HG03025 (cell line): Measurements from ENCODE around the gene SCGN.

Experiments
- ATAC-seq: cut with Tn5 transposase; IDR thresholded peaks from one replicate; pipeline ENCODE4 v1.9.1; 2021; ENCODE audit warnings: mild to moderate bottlenecking, moderate library complexity; ENCODE audit not compliant: unreplicated experiment, low FRiP score

The SCGN gene

DNA sequence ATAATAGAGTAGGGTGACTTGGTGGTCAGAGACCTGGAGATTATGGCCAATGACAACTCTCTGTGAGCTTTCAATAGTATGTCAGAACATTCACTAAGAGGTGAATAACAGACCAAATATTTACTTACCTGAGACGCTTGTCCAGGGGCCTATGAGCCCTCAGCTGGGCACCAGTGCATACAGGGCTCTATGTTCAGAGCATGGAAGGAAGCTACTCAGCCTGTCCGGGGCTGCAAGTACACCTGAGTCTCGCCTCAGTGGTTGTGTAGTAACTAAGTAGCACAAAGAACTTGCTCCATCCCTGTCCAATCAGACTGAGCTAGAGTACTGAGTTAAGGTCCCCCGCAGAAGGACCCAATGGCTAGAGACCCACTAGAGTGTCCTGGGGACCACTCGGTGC, 11.6 kb upstream of the SCGN start:
- ATAC-seq, result no peak

DNA sequence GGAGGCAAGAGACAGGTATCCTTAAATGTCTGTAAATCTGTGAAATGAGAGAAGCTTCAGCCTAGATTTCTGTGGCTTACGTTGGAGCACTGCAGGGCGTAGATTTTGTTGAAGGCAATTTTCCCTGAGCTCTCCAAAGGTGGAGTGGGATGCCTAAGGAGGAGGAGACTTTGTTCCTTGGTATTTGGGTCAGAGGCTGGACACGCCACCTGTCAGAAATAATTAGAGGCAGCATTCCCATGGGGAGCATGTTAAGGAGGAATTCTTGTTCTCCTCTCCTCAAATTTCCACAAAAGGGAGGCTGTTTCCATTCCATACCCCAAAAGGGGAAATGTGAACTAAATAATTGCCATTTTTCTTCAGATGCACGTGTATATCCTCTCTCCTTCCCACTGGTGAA, 11.1 kb upstream of the SCGN start:
- ATAC-seq, result no peak

DNA sequence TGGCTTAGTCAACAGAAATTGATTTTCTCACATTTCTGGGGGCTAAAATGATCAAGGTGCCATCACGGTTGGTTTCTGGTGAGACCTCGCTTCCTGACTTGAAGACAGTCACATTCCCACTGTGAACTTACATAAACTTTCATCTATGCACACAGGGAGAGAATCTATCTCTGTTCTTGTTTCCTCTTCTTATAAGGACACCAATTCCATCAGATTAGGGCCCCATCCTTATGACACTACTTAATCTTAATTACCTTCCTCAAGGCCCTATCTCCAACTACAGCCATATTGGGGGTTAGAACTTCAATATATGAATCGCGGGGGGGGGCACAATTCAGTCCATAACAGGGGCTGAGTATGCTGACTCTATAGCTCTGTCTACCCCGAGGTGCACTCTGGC, 10.6 kb upstream of the SCGN start:
- no peak for ATAC-seq

DNA sequence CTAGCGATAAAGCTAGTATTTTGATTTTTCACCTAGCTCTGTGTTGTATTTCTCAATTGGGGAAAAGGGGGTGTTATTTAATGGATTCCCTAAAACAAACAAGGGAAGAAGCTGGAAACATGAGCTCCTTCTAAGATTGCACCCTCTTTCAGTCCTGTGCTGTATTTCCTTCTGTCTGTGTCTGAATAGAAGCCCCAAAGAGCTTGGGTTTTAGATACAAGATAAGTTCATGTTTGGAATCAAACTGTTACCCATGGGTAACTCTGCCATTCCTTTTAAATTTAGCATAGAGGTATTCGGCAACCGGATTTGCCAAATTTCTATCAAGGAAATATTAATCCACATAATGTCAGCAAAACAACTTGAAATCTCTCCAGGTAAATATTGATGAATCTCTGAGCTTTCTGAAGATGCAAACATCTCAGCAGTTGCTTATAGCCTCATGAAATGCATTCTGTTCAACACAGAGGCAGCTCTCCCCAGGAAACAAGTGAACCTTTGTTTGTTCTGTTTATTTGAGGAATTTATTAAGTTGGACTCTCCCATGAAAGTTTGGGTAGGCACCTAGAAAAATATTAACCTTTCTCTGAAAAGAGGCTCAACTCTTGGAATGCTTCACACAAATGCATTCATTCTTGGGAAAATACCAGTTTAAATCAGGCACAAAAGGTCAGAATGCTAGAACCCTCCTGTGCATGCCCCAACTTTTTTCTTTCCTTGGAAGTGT, 9.9 kb upstream of the SCGN start:
- no peak for ATAC-seq

DNA sequence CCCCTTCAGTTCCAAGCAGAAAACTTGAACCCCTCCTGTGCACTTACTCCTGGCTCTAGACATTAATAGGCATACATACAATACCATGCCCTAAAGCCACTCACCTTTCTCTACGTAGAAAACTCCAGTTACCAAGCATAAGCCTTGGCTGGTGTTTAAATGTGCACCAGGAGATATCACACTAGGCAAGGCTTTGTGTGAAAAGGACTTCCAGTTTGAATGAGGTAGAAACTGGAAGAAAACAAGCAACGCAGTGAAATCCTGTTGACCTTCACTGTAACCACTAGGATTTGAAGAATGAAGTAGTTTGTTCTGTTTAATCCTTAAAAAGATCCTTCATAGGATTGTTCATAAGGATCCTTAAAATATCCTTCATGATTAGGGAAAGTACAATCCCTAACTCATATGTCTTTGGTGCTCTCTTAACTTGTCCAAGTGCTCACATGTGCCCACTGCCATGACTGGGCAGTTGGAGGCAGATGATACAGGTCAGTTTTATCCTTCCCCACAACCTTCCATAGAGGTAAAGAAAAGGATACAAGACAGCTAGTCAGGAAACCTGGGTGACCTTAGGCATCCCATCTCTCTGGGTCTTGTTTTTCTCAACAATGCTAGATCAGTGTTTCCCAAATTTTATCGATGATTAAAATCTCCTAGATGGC, 9.2 kb upstream of the SCGN start:
- ATAC-seq, result no peak

DNA sequence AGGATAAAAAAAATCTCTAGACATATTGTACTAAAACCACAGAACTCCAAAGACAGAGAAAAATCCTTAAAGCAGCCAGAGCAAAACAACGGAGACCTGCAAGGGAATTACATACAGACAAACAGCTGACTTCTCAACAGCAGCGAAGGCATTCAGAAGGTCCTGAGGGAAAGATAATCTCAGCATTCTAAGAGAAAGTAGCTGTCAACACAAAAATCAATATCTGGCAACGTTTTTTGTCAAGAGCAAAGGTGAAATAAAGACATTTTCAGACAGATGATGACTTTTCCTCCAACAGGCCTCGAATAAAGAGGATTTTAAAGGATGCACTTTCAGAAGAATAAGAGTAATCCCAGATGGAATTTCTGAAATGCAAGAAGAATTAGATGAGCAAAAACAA, 6.1 kb upstream of the SCGN start:
- no peak for ATAC-seq

DNA sequence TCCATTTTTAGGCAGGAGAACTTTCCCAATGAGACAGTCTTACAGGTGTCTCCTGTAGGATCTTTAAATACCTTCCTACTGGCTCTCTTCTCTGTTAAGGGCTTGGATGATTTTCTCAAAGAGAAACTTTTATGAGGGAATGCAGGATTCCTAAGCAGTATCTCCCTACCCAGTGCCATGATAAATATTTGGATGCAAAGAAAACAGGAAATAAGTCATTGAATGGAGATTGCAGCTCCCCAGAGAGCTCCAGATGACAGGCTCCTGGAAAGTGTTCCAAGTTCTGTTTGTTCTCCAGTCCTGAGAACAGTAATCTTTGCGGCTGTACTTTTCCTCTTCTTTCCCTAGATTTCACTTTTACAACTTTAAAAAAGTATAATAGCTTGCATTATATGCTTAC, 2.4 kb upstream of the SCGN start:
- no peak for ATAC-seq

DNA sequence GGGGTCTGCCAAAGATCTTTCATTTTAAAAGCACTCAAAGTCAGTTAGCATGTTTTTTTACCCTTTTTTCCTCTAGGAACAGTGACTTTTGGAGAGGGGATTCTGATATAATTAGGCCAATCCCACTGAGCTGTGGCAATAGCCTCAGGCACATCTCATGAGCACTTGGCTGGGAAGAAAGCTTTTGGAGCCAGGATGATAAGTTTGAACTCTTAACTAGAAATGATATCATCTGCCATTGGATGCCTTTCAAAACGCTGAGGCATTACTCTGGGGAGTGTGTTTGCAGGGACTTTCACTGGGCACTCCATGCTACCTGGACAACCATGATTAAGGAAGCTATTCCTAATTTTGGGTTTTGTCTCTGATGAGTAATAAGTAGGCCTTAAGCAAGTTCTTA, 3.7 kb downstream of the SCGN start:
- ATAC-seq, result no peak

DNA sequence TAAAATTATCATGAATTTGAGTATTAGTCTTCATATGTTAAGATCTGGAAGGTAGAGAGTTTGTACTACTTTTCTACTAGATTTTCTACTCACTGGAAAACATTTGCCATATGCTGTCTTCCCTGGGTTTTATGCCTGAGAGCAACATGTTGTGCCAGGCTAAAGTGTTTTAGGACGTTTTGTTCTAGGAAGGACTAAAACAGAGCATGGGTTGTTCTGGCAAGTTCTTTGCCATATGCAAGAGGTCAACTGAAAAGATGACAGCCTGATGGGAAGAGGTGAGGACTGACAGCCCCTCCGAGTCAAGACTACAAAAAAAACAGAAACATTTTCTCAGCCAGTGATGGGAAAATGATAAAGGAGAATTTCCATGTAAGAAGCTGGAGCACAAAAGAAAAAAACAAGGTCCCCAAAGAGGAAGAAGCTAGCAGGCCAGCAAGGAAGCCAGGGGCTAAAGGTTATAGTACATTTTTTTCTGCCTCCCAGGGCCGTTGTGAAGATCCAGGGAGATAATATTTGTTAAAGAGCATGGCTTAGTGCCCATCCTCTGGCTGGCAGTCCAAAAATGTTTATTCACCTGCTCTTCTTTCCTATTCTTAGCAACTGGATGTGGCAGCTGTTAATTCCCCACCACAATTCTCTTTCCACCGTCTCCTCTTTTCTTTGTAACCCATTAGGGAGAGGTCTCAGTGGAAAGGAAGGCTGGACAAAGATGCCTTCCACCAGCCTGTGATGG, 7.8 kb downstream of the SCGN start:
- ATAC-seq, result no peak

DNA sequence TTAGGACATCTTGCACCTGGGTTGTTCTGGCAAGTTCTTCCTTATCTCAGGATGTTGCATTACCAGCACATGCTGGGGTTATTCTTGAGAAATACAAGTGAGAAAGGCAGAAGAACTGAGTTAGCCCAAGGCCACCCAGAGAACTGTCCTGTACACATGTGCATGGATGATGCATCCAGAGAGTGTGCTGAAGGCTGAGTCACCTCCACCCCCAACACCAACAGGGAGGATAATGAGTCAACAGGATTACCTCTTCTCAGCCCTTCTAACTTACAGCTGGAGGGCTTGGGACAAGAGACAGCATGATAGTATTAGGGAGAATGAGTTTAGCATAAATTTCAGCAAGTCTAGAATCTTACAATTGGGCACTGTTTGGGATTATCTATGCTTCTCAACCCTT, 8.5 kb downstream of the SCGN start:
- no peak for ATAC-seq

DNA sequence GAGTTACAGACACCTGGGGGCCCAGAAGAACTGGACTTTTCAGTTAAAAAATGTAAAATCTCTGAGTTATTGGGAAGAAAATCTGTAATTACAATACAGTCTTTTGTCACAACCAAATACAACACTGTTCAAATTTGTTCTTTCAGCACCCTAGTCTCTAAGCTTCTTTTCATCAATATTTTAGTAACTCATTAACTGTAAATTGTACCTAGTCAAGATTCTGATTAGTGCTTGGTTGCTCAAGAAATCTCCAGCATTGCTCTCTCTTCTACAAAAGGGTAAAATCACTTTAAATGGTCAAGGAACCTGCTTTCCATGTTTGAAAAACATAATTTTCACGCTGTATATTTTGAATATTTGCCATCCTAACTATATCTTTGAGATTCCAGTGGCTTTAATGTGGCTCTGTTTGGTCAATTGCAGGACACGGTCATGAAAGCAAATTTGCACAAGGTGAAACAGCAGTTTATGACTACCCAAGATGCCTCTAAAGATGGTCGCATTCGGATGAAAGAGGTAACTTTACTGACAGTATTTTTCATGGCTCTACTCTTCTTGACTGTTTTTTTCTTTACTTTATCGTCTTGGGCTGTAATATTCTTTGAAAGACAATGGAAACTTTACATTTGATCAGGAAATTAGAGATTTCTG, 9.2 kb downstream of the SCGN start:
- no peak for ATAC-seq

DNA sequence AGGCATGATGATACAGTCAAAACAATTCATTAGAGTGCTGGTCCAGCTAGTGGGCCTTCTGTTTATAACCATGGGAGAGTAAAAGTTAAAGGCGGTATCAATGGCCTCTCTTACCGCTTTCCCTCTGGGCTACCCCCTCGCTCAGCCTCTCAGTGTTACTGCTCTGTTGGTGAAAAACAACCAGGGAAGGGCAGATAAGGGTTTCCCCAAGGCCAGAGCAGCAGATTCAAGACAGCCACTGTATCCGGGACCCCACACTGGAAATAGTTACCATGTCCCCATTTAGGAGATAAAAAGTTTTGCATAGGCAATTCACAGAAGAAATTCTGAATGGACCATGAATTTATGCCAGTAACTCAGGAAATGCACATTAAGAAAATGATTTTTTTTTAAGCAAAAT, 13.4 kb downstream of the SCGN start:
- ATAC-seq, result no peak

DNA sequence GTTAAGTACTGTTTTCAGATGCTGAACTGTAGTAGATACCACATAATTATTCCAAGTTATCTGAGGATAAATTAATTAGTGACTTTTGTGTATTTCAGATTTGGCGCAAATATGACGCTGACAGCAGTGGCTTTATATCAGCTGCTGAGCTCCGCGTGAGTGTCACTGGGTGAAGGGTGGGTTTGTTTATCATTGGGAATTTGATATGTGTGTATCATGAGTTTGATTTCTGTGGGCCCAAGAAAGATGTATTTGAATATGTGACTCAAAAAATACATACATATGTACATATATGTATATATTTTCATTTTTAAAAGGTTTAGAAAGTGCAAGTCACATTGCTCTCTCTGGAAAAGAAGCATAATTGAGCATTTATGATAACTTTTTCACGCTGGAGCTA, 17.4 kb downstream of the SCGN start:
- no peak for ATAC-seq

DNA sequence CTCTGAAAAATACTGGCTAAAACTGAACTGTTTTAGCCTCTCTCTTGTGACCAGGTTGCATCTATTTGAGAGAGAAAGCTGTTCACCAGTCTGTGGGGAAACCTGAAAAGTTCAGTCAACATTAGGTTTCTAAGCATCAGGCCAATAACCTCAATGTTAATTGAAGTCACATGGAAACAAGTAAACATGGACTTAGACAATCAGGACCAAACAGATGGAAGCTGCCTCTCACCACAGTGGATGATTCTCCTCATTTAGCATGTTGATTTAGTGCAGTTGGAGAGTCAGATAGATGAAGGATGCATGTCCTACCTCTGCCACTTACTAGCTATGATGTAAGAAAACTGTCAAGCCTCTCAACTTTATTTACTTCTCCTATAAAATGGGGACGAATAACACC, 18.2 kb downstream of the SCGN start:
- ATAC-seq, result no peak

DNA sequence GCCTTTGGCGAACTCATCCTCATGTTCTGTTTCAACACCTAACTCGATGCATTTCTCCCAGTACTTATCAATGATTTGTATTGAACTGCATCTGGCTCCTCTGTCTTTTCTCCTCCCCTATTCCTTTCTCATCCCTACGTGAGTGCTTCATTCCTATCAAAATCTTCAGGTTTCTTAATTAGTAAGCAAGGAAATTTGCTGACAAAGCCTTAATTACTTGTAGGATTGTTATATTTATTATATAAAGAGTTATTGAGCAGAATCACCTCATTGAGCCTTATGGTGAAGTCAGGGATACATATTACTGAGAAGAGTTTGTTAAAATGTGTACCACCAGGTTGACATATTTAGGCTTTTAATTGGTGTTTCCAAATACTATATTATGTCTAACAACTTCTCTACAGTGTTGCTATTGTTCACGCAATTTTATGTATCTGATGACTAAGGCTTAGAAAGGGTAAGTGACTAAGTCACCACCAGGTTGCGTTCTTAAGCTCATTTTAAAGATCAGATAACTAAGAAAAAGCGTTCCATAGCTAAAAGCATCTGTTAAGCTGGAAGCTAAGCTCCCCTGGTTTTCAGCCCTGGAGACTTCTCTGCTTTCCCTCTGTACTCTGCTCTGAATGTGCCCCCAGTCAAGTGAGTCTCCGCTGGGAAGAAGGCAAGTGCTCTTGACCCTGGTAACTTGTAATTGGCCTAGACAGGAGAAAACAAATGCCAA, 18.9 kb downstream of the SCGN start:
- no peak for ATAC-seq

DNA sequence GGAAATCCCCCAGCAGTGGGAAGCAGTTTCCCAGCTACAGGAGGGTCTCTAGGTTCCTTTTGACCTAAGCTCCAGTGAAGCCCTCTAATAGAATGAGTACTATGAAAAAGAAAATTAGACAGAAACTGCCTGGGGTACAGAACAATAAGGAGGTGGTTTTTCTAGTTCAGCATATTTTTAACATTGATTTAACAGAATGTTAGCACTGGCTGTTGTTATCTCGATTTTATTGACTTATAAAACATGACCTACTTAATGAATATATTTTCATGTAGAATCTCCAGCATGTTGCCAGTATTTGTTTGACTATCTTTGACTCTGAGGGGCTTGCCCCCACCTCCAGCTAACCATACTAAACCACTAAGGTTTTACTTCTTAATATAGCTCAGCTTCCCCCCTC, 19.6 kb downstream of the SCGN start:
- ATAC-seq, result no peak

DNA sequence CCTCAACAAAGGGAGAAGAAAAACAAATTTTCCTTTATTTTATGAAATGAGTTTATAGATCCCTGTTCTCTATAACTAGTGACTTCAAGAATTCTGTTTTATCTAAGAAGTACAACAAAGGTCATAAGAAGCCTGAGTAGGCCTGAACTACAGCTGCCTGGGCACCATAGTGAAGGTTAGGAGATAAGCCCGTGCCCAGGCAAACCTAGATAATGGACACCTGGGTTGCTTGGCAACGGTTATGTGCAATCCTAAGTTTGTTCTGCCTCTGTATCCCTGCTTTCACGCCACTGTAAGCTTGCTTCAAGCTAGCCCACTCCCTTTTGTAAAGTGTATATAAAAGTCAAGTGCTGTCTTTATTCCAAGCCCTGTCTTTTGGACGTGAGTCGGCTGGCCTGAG, 23.2 kb downstream of the SCGN start:
- ATAC-seq, result no peak

DNA sequence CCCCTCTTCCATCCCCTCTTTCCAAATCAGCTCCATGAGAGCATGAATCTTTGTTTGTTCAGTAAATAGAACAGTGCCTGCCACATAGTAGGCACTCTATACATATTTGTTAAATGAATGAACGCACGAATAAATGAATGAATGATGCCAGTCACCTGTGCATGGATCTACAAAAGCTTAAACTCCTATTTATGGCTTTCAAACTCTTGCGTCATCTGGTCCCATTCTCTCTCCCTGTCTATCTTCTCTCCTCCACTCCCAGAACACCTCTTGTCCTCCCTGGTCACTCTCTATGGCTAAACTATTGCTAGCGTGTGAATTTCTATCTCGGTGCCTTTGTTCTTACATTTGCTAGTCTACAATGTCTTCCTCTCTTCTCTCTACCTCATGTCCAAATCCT, 24.8 kb downstream of the SCGN start:
- ATAC-seq, result no peak

DNA sequence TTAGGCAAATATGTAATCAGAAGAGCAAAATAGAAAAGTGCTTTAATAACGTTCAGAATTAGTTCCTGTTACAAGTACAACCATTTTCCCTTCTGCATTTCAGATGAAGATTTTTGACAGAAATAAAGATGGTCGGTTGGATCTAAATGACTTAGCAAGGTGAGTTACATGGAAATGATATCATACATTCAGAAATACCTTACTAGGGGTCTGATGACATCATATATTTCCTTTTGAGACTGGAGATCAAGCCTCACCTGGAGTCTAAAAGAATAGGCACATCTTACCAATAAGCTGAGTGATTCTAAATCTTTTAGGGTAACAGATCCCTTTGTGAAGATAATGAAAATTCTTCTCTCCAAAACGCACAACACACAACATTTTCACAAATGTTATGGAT, 29.8 kb downstream of the SCGN start:
- no peak for ATAC-seq

DNA sequence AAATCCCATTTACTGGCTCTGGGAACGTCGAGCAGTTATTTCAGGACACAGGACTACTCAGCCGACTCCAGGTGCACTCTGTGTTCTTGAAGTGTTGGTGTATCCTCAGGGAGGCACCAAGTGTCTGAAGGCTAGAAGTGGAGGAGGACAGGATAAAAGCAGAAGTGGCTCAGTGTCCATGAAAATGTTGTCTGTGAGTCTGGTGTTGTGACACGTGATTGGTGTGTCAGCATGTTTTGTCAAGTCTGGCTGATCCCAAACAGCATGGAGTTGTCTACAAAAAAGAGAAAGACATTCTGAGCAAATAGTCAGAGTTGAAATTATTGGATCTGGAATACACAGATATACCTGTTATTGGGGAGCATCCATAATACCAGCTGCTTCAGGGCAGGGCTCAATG, 30.3 kb downstream of the SCGN start:
- ATAC-seq, result no peak

DNA sequence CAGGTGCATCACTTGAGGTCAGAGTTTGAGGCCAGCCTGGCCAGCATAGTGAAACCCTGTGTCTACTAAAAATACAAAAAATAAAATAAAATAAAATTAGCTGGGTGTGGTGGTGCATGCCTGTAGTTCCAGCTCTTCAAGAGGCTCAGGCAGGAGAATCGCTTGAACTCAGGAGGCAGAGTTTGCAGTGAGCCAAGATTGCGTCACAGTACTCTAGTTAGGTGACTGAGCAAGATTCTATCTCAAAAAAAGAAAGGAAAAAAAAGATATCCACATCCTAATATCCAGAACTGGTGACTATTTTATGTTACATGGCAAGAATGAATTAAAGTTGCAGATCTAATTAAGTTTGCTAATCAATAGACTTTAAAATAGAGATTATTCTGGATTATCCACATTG, 32.5 kb downstream of the SCGN start:
- ATAC-seq, result no peak
